Measurements from ENCODE around the gene ATCAY. TPM values are rescaled to one million over a fixed set of nuclear protein-coding genes. Genes with fewer than 3 reads are reported as not detected.

Gene ATCAY
- total RNA-seq: 1.3 TPM
- 0.63 TPM for polyA plus RNA-seq

- no peaks in the 10 kb centered on the region for H3K4me1 ChIP-seq (ENCODE audit: insufficient read depth)
- H3K4me3 ChIP-seq (ENCODE audit: low read depth, low read length): no peak within 1 kb of the TSS
- 1% methylated on average over 49 of the region's 49 CpGs for WGBS
- no peak for DNase-seq (ENCODE audit: extremely low spot score)
- H3K27ac ChIP-seq (ENCODE audit: low read depth): no peak within 1 kb of the TSS
- no peaks in the 10 kb centered on the region for H3K36me3 ChIP-seq (ENCODE audit: insufficient read depth)
Observed at GRCh38 chr19:3880471-3881271, at the start of gene ATCAY. TSS of gene ATCAY (plus strand) at chr19:3880685. CDS start at chr19:3885768, 5,083 bp downstream.

- no peaks in the 10 kb centered on the region for H3K36me3 ChIP-seq (ENCODE audit: insufficient read depth)
- no peaks in the 10 kb centered on the region for H3K4me1 ChIP-seq (ENCODE audit: insufficient read depth)
- H3K27ac ChIP-seq (ENCODE audit: low read depth): no peak overlapping the region
- H3K4me3 ChIP-seq (ENCODE audit: low read depth, low read length): no peak overlapping the region
- WGBS: 76% methylated on average over 19 of the region's 19 CpGs
- DNase-seq (ENCODE audit: extremely low spot score): no peak
Observed at GRCh38 chr19:3831601-3832000, 48.9 kb upstream of the ATCAY start.

GRCh38 chr19:3832001-3832400, 48.5 kb upstream of the ATCAY start:
- Histone ChIP-seq H3K4me1 (ENCODE audit: insufficient read depth) (no peaks in the 10 kb centered on the region), H3K27ac (ENCODE audit: low read depth) (no peak overlapping the region), H3K36me3 (ENCODE audit: insufficient read depth) (no peaks in the 10 kb centered on the region), H3K4me3 (ENCODE audit: low read depth, low read length) (no peak overlapping the region)
- WGBS: 91% methylated on average over 6 of the region's 6 CpGs
- DNase-seq (ENCODE audit: extremely low spot score): no peak

GRCh38 chr19:3833578-3834348, 46.7 kb upstream of the ATCAY start:
- Histone ChIP-seq H3K4me1 (ENCODE audit: insufficient read depth) (no peaks in the 10 kb centered on the region), H3K27ac (ENCODE audit: low read depth) (no peak overlapping the region), H3K36me3 (ENCODE audit: insufficient read depth) (no peaks in the 10 kb centered on the region), H3K4me3 (ENCODE audit: low read depth, low read length) (no peak overlapping the region)
- WGBS: 54% methylated on average over 34 of the region's 34 CpGs
- no peak for DNase-seq (ENCODE audit: extremely low spot score)

- 89% methylated on average over 35 of the region's 35 CpGs for WGBS
- H3K36me3 ChIP-seq (ENCODE audit: insufficient read depth): no peaks in the 10 kb centered on the region
- no peak overlapping the region for H3K4me3 ChIP-seq (ENCODE audit: low read depth, low read length)
- H3K4me1 ChIP-seq (ENCODE audit: insufficient read depth): no peaks in the 10 kb centered on the region
- no peak for DNase-seq (ENCODE audit: extremely low spot score)
- H3K27ac ChIP-seq (ENCODE audit: low read depth): no peak overlapping the region
Observed at GRCh38 chr19:3834349-3835054, 46.0 kb upstream of the ATCAY start.

GRCh38 chr19:3835055-3835435, 45.4 kb upstream of the ATCAY start:
- H3K27ac ChIP-seq (ENCODE audit: low read depth): no peak overlapping the region
- no peaks in the 10 kb centered on the region for H3K36me3 ChIP-seq (ENCODE audit: insufficient read depth)
- DNase-seq (ENCODE audit: extremely low spot score): no peak
- no peak overlapping the region for H3K4me3 ChIP-seq (ENCODE audit: low read depth, low read length)
- no peaks in the 10 kb centered on the region for H3K4me1 ChIP-seq (ENCODE audit: insufficient read depth)
- 92% methylated on average over 9 of the region's 9 CpGs for WGBS

GRCh38 chr19:3836887-3837286, 43.6 kb upstream of the ATCAY start:
- WGBS: 95% methylated on average over 6 of the region's 6 CpGs

GRCh38 chr19:3837332-3837731, 43.2 kb upstream of the ATCAY start:
- no peak overlapping the region for H3K4me3 ChIP-seq (ENCODE audit: low read depth, low read length)
- WGBS: 97% methylated on average over 17 of the region's 17 CpGs
- no peaks in the 10 kb centered on the region for H3K36me3 ChIP-seq (ENCODE audit: insufficient read depth)
- no peak for DNase-seq (ENCODE audit: extremely low spot score)
- H3K4me1 ChIP-seq (ENCODE audit: insufficient read depth): no peaks in the 10 kb centered on the region
- no peak overlapping the region for H3K27ac ChIP-seq (ENCODE audit: low read depth)

More at GRCh38 chr19:3836887-3837286, 43.6 kb upstream of the ATCAY start:
- no peaks in the 10 kb centered on the region for H3K36me3 ChIP-seq (ENCODE audit: insufficient read depth)
- H3K27ac ChIP-seq (ENCODE audit: low read depth): no peak overlapping the region
- H3K4me3 ChIP-seq (ENCODE audit: low read depth, low read length): no peak overlapping the region
- no peaks in the 10 kb centered on the region for H3K4me1 ChIP-seq (ENCODE audit: insufficient read depth)
- no peak for DNase-seq (ENCODE audit: extremely low spot score)

- H3K27ac ChIP-seq (ENCODE audit: low read depth): no peak overlapping the region
- H3K4me3 ChIP-seq (ENCODE audit: low read depth, low read length): no peak overlapping the region
- no peaks in the 10 kb centered on the region for H3K4me1 ChIP-seq (ENCODE audit: insufficient read depth)
- H3K36me3 ChIP-seq (ENCODE audit: insufficient read depth): no peaks in the 10 kb centered on the region
- no peak for DNase-seq (ENCODE audit: extremely low spot score)
- 98% methylated on average over 19 of the region's 19 CpGs for WGBS
Observed at GRCh38 chr19:3837922-3838321, 42.6 kb upstream of the ATCAY start.

- no peaks in the 10 kb centered on the region for H3K4me1 ChIP-seq (ENCODE audit: insufficient read depth)
- WGBS: 79% methylated on average over 13 of the region's 13 CpGs
- H3K27ac ChIP-seq (ENCODE audit: low read depth): no peak overlapping the region
- H3K36me3 ChIP-seq (ENCODE audit: insufficient read depth): no peaks in the 10 kb centered on the region
- no peak overlapping the region for H3K4me3 ChIP-seq (ENCODE audit: low read depth, low read length)
- DNase-seq (ENCODE audit: extremely low spot score): no peak
Observed at GRCh38 chr19:3838661-3839060, 41.8 kb upstream of the ATCAY start.

GRCh38 chr19:3839941-3840340, 40.5 kb upstream of the ATCAY start:
- DNase-seq (ENCODE audit: extremely low spot score): no peak
- no peaks in the 10 kb centered on the region for H3K36me3 ChIP-seq (ENCODE audit: insufficient read depth)
- no peak overlapping the region for H3K27ac ChIP-seq (ENCODE audit: low read depth)
- WGBS: 62% methylated on average over 13 of the region's 13 CpGs
- H3K4me1 ChIP-seq (ENCODE audit: insufficient read depth): no peaks in the 10 kb centered on the region
- no peak overlapping the region for H3K4me3 ChIP-seq (ENCODE audit: low read depth, low read length)

GRCh38 chr19:3840804-3841203, 39.7 kb upstream of the ATCAY start:
- Histone ChIP-seq H3K4me1 (ENCODE audit: insufficient read depth) (no peaks in the 10 kb centered on the region), H3K27ac (ENCODE audit: low read depth) (no peak overlapping the region), H3K36me3 (ENCODE audit: insufficient read depth) (no peaks in the 10 kb centered on the region), H3K4me3 (ENCODE audit: low read depth, low read length) (no peak overlapping the region)
- 87% methylated on average over 10 of the region's 10 CpGs for WGBS
- no peak for DNase-seq (ENCODE audit: extremely low spot score)

GRCh38 chr19:3842948-3843347, 37.5 kb upstream of the ATCAY start:
- H3K4me3 ChIP-seq (ENCODE audit: low read depth, low read length): no peak overlapping the region
- no peak overlapping the region for H3K27ac ChIP-seq (ENCODE audit: low read depth)
- no peaks in the 10 kb centered on the region for H3K36me3 ChIP-seq (ENCODE audit: insufficient read depth)
- no peaks in the 10 kb centered on the region for H3K4me1 ChIP-seq (ENCODE audit: insufficient read depth)
- no peak for DNase-seq (ENCODE audit: extremely low spot score)
- 83% methylated on average over 11 of the region's 11 CpGs for WGBS

Data from urinary bladder (tissue), 4 donors.